HepG2 (cell line): ENCODE measurements around the gene RUNX2.

Experiments used
- MAFG ChIP-seq: sonication (generic); formaldehyde crosslinking; IDR thresholded peaks from 2 replicates; pipeline ENCODE4 v1.5.1; 2020; ENCODE audit warnings: mild to moderate bottlenecking, missing genetic modification reagents
- TF ChIP-seq, protein P1 (sequence below): sonication (generic); formaldehyde crosslinking; IDR thresholded peaks from 2 replicates; pipeline ENCODE4 v1.8.1; 2023; ENCODE audit warnings: missing genetic modification reagents, inconsistent platforms, borderline replicate concordance
- TF ChIP-seq, protein P2 (sequence below): sonication (generic); formaldehyde crosslinking; IDR thresholded peaks from 2 replicates; pipeline ENCODE4 v1.5.0; 2020; ENCODE audit warnings: mild to moderate bottlenecking, missing genetic modification reagents, moderate library complexity
- TF ChIP-seq, protein P3 (sequence below), 2 experiments: fragments of 450-650 bp in 1 of 2; sonication (generic) in 1 of 2; formaldehyde crosslinking; IDR thresholded peaks; 2 replicates each; pipeline versions ENCODE4 v1.5.0 to v1.8.0; 2020 to 2022; ENCODE audit warnings: mild to moderate bottlenecking in 1 of 2, missing genetic modification reagents in 1 of 2
- TF ChIP-seq, protein P4 (sequence below): sonication (generic); formaldehyde crosslinking; IDR thresholded peaks from 2 replicates; pipeline ENCODE4 v1.5.1; 2020; ENCODE audit warnings: mild to moderate bottlenecking, missing genetic modification reagents, moderate library complexity
- TF ChIP-seq, protein P5 (sequence below): sonication (generic); formaldehyde crosslinking; IDR thresholded peaks from 2 replicates; pipeline ENCODE4 v1.8.0; 2022; ENCODE audit warnings: mild to moderate bottlenecking, missing genetic modification reagents; ENCODE audit not compliant: insufficient replicate concordance

DNA sequence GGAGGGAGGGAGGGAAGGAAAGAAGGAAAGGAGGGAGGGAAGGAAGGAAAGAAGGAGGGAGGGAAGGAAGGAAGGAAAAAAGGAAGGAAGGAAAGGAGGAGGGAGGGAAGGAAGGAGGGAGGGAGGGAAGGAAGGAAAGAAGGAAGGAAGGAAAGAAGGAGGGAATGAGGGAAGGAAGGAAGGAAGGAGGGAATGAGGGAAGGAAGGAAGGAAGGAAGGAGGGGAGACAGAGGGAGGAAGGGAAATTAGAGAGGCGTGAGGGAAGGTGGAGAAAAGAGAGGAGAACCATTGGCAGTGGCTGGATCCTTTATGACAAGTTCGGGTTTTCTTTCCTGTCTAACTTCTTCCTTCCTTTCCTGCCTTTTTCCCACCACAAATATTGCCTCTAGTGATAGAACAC lies 71.9 kb downstream of the RUNX2 start:
- TF ChIP-seq MAFG (CRISPR knock-in tag) = no peak
- TF ChIP-seq, protein P1, sequence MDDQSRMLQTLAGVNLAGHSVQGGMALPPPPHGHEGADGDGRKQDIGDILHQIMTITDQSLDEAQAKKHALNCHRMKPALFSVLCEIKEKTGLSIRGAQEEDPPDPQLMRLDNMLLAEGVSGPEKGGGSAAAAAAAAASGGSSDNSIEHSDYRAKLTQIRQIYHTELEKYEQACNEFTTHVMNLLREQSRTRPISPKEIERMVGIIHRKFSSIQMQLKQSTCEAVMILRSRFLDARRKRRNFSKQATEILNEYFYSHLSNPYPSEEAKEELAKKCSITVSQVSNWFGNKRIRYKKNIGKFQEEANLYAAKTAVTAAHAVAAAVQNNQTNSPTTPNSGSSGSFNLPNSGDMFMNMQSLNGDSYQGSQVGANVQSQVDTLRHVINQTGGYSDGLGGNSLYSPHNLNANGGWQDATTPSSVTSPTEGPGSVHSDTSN (CRISPR knock-in tag) = no peak
- TF ChIP-seq, protein P2, sequence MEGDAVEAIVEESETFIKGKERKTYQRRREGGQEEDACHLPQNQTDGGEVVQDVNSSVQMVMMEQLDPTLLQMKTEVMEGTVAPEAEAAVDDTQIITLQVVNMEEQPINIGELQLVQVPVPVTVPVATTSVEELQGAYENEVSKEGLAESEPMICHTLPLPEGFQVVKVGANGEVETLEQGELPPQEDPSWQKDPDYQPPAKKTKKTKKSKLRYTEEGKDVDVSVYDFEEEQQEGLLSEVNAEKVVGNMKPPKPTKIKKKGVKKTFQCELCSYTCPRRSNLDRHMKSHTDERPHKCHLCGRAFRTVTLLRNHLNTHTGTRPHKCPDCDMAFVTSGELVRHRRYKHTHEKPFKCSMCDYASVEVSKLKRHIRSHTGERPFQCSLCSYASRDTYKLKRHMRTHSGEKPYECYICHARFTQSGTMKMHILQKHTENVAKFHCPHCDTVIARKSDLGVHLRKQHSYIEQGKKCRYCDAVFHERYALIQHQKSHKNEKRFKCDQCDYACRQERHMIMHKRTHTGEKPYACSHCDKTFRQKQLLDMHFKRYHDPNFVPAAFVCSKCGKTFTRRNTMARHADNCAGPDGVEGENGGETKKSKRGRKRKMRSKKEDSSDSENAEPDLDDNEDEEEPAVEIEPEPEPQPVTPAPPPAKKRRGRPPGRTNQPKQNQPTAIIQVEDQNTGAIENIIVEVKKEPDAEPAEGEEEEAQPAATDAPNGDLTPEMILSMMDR (CRISPR knock-in tag) = no peak
- TF ChIP-seq, protein P3, sequence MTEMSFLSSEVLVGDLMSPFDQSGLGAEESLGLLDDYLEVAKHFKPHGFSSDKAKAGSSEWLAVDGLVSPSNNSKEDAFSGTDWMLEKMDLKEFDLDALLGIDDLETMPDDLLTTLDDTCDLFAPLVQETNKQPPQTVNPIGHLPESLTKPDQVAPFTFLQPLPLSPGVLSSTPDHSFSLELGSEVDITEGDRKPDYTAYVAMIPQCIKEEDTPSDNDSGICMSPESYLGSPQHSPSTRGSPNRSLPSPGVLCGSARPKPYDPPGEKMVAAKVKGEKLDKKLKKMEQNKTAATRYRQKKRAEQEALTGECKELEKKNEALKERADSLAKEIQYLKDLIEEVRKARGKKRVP (CRISPR knock-in tag; IDR thresholded peaks at IDR 0.05) = no peak
- TF ChIP-seq, protein P4, sequence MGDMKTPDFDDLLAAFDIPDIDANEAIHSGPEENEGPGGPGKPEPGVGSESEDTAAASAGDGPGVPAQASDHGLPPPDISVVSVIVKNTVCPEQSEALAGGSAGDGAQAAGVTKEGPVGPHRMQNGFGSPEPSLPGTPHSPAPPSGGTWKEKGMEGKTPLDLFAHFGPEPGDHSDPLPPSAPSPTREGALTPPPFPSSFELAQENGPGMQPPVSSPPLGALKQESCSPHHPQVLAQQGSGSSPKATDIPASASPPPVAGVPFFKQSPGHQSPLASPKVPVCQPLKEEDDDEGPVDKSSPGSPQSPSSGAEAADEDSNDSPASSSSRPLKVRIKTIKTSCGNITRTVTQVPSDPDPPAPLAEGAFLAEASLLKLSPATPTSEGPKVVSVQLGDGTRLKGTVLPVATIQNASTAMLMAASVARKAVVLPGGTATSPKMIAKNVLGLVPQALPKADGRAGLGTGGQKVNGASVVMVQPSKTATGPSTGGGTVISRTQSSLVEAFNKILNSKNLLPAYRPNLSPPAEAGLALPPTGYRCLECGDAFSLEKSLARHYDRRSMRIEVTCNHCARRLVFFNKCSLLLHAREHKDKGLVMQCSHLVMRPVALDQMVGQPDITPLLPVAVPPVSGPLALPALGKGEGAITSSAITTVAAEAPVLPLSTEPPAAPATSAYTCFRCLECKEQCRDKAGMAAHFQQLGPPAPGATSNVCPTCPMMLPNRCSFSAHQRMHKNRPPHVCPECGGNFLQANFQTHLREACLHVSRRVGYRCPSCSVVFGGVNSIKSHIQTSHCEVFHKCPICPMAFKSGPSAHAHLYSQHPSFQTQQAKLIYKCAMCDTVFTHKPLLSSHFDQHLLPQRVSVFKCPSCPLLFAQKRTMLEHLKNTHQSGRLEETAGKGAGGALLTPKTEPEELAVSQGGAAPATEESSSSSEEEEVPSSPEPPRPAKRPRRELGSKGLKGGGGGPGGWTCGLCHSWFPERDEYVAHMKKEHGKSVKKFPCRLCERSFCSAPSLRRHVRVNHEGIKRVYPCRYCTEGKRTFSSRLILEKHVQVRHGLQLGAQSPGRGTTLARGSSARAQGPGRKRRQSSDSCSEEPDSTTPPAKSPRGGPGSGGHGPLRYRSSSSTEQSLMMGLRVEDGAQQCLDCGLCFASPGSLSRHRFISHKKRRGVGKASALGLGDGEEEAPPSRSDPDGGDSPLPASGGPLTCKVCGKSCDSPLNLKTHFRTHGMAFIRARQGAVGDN (CRISPR knock-in tag) = no peak
- TF ChIP-seq, protein P5, sequence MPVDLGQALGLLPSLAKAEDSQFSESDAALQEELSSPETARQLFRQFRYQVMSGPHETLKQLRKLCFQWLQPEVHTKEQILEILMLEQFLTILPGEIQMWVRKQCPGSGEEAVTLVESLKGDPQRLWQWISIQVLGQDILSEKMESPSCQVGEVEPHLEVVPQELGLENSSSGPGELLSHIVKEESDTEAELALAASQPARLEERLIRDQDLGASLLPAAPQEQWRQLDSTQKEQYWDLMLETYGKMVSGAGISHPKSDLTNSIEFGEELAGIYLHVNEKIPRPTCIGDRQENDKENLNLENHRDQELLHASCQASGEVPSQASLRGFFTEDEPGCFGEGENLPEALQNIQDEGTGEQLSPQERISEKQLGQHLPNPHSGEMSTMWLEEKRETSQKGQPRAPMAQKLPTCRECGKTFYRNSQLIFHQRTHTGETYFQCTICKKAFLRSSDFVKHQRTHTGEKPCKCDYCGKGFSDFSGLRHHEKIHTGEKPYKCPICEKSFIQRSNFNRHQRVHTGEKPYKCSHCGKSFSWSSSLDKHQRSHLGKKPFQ (CRISPR knock-in tag) = no peak
